ENCODE results near the gene LSG1.

DNA sequence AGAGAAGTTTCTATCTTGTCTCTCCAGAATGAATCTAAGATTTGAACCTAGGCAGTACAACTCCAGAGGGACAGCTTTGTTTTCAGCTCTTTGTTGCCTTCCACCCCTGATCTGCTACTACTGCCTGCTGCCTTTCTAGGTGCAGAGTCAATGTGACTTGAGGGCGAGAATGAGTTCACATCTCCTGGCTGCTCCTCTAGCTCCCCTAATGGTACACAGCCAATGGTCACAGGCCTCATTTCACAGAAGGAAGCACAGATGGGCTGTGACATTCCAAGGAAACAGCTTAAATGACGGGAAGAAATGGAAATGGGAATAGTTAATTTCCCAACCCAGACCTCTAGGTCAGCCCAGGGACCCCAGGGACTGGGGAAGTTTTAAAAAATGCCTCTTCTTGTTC lies 46.1 kb upstream of the LSG1 start:
- TF ChIP-seq RAD21 (IDR thresholded peaks at IDR 0.05; ENCODE audit: low read depth) (no peak), CEBPB (IDR thresholded peaks at IDR 0.05) (no peak), EGR1 (IDR thresholded peaks at IDR 0.05) (no peak; the same call in 1 of the 2 replicates), CREB1 (IDR thresholded peaks at IDR 0.05; ENCODE audit: low read depth) (no peak), YY1 (IDR thresholded peaks at IDR 0.05; ENCODE audit: low read depth) (no peak), TCF12 (IDR thresholded peaks at IDR 0.05; ENCODE audit: low read depth) (no peak), ZBTB7A (IDR thresholded peaks at IDR 0.05; ENCODE audit: low read depth) (no peak)
- TF ChIP-seq, protein P1, sequence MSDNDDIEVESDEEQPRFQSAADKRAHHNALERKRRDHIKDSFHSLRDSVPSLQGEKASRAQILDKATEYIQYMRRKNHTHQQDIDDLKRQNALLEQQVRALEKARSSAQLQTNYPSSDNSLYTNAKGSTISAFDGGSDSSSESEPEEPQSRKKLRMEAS (IDR thresholded peaks at IDR 0.05): no peak

All from Ishikawa (cell line).